Kidney (tissue), 22 donors: ENCODE measurements around the gene BMP3. TPM values are rescaled to one million over a fixed set of nuclear protein-coding genes. Genes with fewer than 3 reads are reported as not detected.

ENCODE experiments used
- DNase-seq, 5 donors: peaks; one replicate each; pipeline ENCODE4 v3.0.0-alpha.2; 2013 to 2020
- FAIRE-seq: peaks from 2 replicates; lab custom pipeline; 2012; peaks lifted over from hg19 to GRCh38; lab: Jason Lieb, UNC
- H3K27ac ChIP-seq, 2 donors: one replicate each; pipeline ENCODE4 v1.7.0; 2013; ENCODE audit warnings: low read depth in 2 of 2, low read length in 2 of 2, inconsistent platforms in 1 of 2
- H3K27me3 ChIP-seq: one replicate; pipeline ENCODE4 v1.7.1; 2013; ENCODE audit warnings: low read length, inconsistent platforms; ENCODE audit not compliant: control insufficient read depth, insufficient read depth
- H3K36me3 ChIP-seq, 3 donors: one replicate each; pipeline versions ENCODE4 v1.7.0 to v1.7.1; 2013; ENCODE audit warnings: low read length in 3 of 3, control low read depth in 1 of 3, inconsistent platforms in 1 of 3; ENCODE audit not compliant: insufficient read depth in 3 of 3, control insufficient read depth in 2 of 3
- H3K4me1 ChIP-seq, 3 donors: one replicate each; pipeline versions ENCODE4 v1.7.0 to v1.7.1; 2013; ENCODE audit warnings: low read length in 3 of 3, inconsistent platforms in 1 of 3, low read depth in 1 of 3; ENCODE audit not compliant: control insufficient read depth in 2 of 3, insufficient read depth in 2 of 3
- H3K4me3 ChIP-seq, 3 donors: one replicate each; pipeline versions ENCODE4 v1.7.0 to v1.8.1; 2013; ENCODE audit warnings: low read length in 3 of 3, control low read depth in 1 of 3, inconsistent platforms in 1 of 3
- H3K9ac ChIP-seq, 3 donors: one replicate each; pipeline versions ENCODE4 v1.7.0 to v1.7.1; 2013; ENCODE audit warnings: low read length in 3 of 3, control low read depth in 1 of 3, inconsistent platforms in 1 of 3
- H3K9me3 ChIP-seq, 3 donors: one replicate each; pipeline versions ENCODE4 v1.7.0 to v1.7.1; 2013; ENCODE audit warnings: low read length in 3 of 3, control low read depth in 1 of 3, inconsistent platforms in 1 of 3; ENCODE audit not compliant: control insufficient read depth in 2 of 3, insufficient read depth in 1 of 3
- CTCF ChIP-seq: IDR thresholded peaks from 3 replicates; pipeline ENCODE4 v1.5.1; 2012; ENCODE audit warnings: mild to moderate bottlenecking, moderate library complexity, borderline replicate concordance; ENCODE audit not compliant: insufficient read depth; ENCODE audit errors: extremely low read depth
- intact Hi-C: fragments of 100-400 bp; cut with DNase I; formaldehyde crosslinking; loops from one replicate; pipeline ENCODE4 v1.11.1; 2022
- long read RNA-seq, 10 donors: library from polyadenylated mRNA in 1 of 10; unstranded in 1 of 10; transcript quantifications; one replicate each; pipeline ENCODE4 v2.0.0 and lab custom pipeline, GENCODE V29; 2021 to 2026
- polyA plus RNA-seq: library from polyadenylated mRNA; stranded (reverse); fragments of 350-450 nt; fragmentation: Illumina TruSeq; extraction: RNeasy Lipid Tissue Mini Kit (QIAGEN cat#74804); gene quantifications from one replicate; pipeline ENCODE4 v1.2.3, GENCODE V29; 2014; ENCODE audit warnings: low read depth, low replicate concordance; ENCODE audit not compliant: insufficient read depth
- total RNA-seq: library from RNA; stranded (reverse); fragmentation: NEBNext Ultra II Directional; extraction: Animal tissue kit (Norgen Biotek cat#: 25700); gene quantifications from one replicate; pipeline ENCODE4 v1.2.1, GENCODE V29; 2021
- donor health status: control.
- donor health status: control.
- donor health status: control.
- donor health status: control.
- donor health status: control.
- donor health status: DM: yes; HTN: yes; CAD: no.
- donor health status: Normal renal cell carcinoma (clear cell type).

BMP3 gene, protein sequence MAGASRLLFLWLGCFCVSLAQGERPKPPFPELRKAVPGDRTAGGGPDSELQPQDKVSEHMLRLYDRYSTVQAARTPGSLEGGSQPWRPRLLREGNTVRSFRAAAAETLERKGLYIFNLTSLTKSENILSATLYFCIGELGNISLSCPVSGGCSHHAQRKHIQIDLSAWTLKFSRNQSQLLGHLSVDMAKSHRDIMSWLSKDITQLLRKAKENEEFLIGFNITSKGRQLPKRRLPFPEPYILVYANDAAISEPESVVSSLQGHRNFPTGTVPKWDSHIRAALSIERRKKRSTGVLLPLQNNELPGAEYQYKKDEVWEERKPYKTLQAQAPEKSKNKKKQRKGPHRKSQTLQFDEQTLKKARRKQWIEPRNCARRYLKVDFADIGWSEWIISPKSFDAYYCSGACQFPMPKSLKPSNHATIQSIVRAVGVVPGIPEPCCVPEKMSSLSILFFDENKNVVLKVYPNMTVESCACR
- total RNA-seq (0.28 TPM), polyA plus RNA-seq (not detected)
- long read RNA-seq, donor 1, full-length matches to known transcripts, result 2 of 2 reads
- long read RNA-seq, donor 1, partial matches to known transcripts, result 0 of 2 reads
- long read RNA-seq, donor 1, other reads (novel, unspliced or antisense), result 0 of 2 reads
- long read RNA-seq, donor 2, result 0 reads
- long read RNA-seq, donor 3, full-length matches to known transcripts, result 4 of 53 reads
- long read RNA-seq, donor 3, partial matches to known transcripts, result 49 of 53 reads
- long read RNA-seq, donor 3, other reads (novel, unspliced or antisense), result 0 of 53 reads
- long read RNA-seq, donor 4, full-length matches to known transcripts, result 2 of 2 reads
- long read RNA-seq, donor 4, partial matches to known transcripts, result 0 of 2 reads
- long read RNA-seq, donor 4, other reads (novel, unspliced or antisense), result 0 of 2 reads
- long read RNA-seq, donor 5, result 0 reads
- long read RNA-seq, donor 6, full-length matches to known transcripts, result 3 of 3 reads
- long read RNA-seq, donor 6, partial matches to known transcripts, result 0 of 3 reads
- long read RNA-seq, donor 6, other reads (novel, unspliced or antisense), result 0 of 3 reads
- long read RNA-seq, donor 7, result 0 reads
- long read RNA-seq, donor 8, full-length matches to known transcripts, result 2 of 2 reads
- long read RNA-seq, donor 8, partial matches to known transcripts, result 0 of 2 reads
- long read RNA-seq, donor 8, other reads (novel, unspliced or antisense), result 0 of 2 reads
- long read RNA-seq, donor 9, full-length matches to known transcripts, result 3 of 3 reads
- long read RNA-seq, donor 9, partial matches to known transcripts, result 0 of 3 reads
- long read RNA-seq, donor 9, other reads (novel, unspliced or antisense), result 0 of 3 reads
- long read RNA-seq, donor 10, full-length matches to known transcripts, result 1 of 1 reads
- long read RNA-seq, donor 10, partial matches to known transcripts, result 0 of 1 reads
- long read RNA-seq, donor 10, other reads (novel, unspliced or antisense), result 0 of 1 reads

DNA sequence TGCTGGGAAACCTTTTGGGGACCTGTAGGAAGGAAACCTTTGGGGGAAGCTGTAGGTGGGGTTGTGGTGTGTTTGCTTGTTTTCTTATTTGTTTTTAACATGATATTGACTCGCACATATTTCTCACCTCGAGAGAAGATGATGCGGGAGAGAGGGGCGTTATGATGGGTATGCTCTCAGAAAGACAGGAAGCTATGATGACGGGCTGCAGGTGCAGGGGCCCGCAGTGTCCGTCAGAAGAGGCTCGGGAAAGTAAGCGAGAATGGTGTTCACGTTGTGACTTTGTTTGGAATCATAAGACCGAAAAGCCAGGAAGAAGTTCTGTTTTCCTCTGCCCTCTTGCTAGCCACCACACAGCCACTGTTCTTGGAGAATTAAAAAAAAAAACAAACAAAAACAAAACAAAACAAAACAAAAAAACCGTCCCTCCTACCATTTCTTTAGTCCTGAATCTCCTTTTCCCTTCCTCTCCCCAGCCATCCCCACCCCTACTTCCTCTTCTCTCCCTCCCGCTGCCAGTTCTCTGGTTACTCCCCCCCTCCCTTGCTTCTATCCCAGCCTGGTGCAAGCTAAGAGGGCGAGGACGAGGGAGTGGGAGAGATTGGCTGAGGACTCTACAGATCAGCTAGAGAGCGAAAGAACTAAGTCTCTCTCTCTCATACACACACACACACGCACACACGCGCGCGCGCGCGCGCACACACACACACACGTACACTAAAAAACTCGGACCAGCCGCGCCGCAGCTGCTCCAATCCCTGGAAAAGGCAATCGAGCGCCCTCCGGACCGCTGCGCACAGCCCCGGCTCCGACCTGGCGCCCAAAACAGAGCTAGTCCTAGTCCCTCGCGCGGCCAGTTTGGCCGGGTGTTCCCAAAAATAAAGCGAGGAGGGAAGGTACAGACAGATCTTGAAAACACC is at the start of gene BMP3:
TSS of gene BMP3 (plus strand) at position 648 of the 920 bp plus-strand sequence. CDS start 577 bp downstream, outside the sequence.
- TF ChIP-seq CTCF, result no peak
- DNase-seq (peak; percentile 70 to 87 (median 77)), FAIRE-seq (no peak)
- intact Hi-C loops, result no loop called here
- peaks cover 0 to 5% (median 0%) of the 10 kb centered on the region in 3 donors for H3K4me1 ChIP-seq
- peak within 1 kb of the TSS; percentile 38 to 44 (median 44) for H3K4me3 ChIP-seq
- peak within 1 kb of the TSS in 1 of 3 donors; percentile 4 for H3K9ac ChIP-seq
- H3K9me3 ChIP-seq, result no peaks in the 10 kb centered on the region
- H3K27me3 ChIP-seq, result peaks cover 5% of the 10 kb centered on the region
- H3K36me3 ChIP-seq, result no peaks in the 10 kb centered on the region
- H3K27ac ChIP-seq, result no peak within 1 kb of the TSS

DNA sequence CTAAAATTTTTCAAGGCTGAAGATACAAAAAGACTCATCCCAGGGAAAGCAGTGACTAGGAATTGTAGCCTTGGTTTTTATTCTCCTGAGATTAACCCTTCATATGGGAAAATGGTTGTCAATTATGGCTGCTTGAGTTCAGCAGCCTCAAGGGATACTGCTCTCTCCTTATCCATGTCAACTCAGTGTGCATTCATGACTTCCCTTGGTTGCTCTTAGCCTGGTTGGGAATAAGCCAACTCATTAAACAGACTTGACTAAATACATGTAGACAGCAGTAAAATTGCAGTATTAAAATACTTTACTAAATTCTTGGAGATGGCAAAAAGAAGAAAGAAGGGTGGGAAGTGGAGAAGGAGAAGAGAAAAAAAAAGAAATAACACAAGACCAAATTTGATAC is 44.5 kb upstream of the BMP3 start:
- H3K9ac ChIP-seq, result no peak overlapping the region
- H3K27me3 ChIP-seq, result no peaks in the 10 kb centered on the region
- no peak for TF ChIP-seq CTCF
- H3K4me1 ChIP-seq, result no peaks in the 10 kb centered on the region
- FAIRE-seq, result no peak
- no peak overlapping the region for H3K4me3 ChIP-seq
- no peaks in the 10 kb centered on the region for H3K36me3 ChIP-seq
- no peak overlapping the region for H3K27ac ChIP-seq
- intact Hi-C loops, result loop anchor here (5.0 kb wide), 1 partner anchor 624 kb away; no protein-coding TSS in a partner anchor
- no peaks in the 10 kb centered on the region for H3K9me3 ChIP-seq
- DNase-seq, result no peak
